Measurements from ENCODE around the gene RCCD1. TPM values are rescaled to one million over a fixed set of nuclear protein-coding genes. Genes with fewer than 3 reads are reported as not detected.

Gene RCCD1
- total RNA-seq, 1 donor from 2014 or later = 11.5 TPM

- Histone ChIP-seq H3K4me3 (ENCODE audit: low read length in 3 of 3) (no peak overlapping the region), H3K4me1 (ENCODE audit: control insufficient read depth in 3 of 3, insufficient read depth in 3 of 3, low read length in 3 of 3) (peaks cover 21 to 37% (median 24%) of the 10 kb centered on the region in 3 donors), H3K36me3 (ENCODE audit: control insufficient read depth in 3 of 3, insufficient read depth in 3 of 3, low read length in 3 of 3) (peaks cover 42 to 48% (median 46%) of the 10 kb centered on the region in 3 donors), H3K9ac (ENCODE audit: low read depth in 1 of 3, low read length in 3 of 3) (no peak overlapping the region), H3K9me3 (ENCODE audit: control insufficient read depth in 3 of 3, low read length in 3 of 3) (no peaks in the 10 kb centered on the region), H3K27me3 (ENCODE audit: control insufficient read depth in 3 of 3, insufficient read depth in 3 of 3, low read length in 3 of 3) (no peaks in the 10 kb centered on the region), H3K27ac (ENCODE audit: low read depth, low read length) (no peak overlapping the region)
Observed at GRCh38 chr15:90952901-90953677, 1.6 kb upstream of the RCCD1 start.

- H3K4me1 ChIP-seq (ENCODE audit: control insufficient read depth in 3 of 3, insufficient read depth in 3 of 3, low read length in 3 of 3) = peaks cover 23 to 40% (median 27%) of the 10 kb centered on the region in 3 donors
- peak overlapping the region; percentile 93 for H3K27ac ChIP-seq (ENCODE audit: low read depth, low read length)
- no peaks in the 10 kb centered on the region for H3K9me3 ChIP-seq (ENCODE audit: control insufficient read depth in 3 of 3, low read length in 3 of 3)
- peak overlapping the region in 2 of 3 donors; percentile 94 to 95 for H3K9ac ChIP-seq (ENCODE audit: low read depth in 1 of 3, low read length in 3 of 3)
- H3K27me3 ChIP-seq (ENCODE audit: control insufficient read depth in 3 of 3, insufficient read depth in 3 of 3, low read length in 3 of 3) = no peaks in the 10 kb centered on the region
- peaks cover 36 to 43% (median 40%) of the 10 kb centered on the region in 3 donors for H3K36me3 ChIP-seq (ENCODE audit: control insufficient read depth in 3 of 3, insufficient read depth in 3 of 3, low read length in 3 of 3)
- peak overlapping the region; percentile 78 to 95 (median 92) for H3K4me3 ChIP-seq (ENCODE audit: low read length in 3 of 3)
Observed at GRCh38 chr15:90953947-90954711, 555 bp upstream of the RCCD1 start.

GRCh38 chr15:90955624-90956273 lies 1.1 kb downstream of the RCCD1 start:
- Histone ChIP-seq H3K9me3 (ENCODE audit: control insufficient read depth in 3 of 3, low read length in 3 of 3) (no peaks in the 10 kb centered on the region), H3K36me3 (ENCODE audit: control insufficient read depth in 3 of 3, insufficient read depth in 3 of 3, low read length in 3 of 3) (peaks cover 22 to 34% (median 32%) of the 10 kb centered on the region in 3 donors), H3K9ac (ENCODE audit: low read depth in 1 of 3, low read length in 3 of 3) (peak overlapping the region in 2 of 3 donors; percentile 88 to 95), H3K4me3 (ENCODE audit: low read length in 3 of 3) (peak overlapping the region in 1 of 3 donors; percentile 95), H3K27ac (ENCODE audit: low read depth, low read length) (no peak overlapping the region), H3K4me1 (ENCODE audit: control insufficient read depth in 3 of 3, insufficient read depth in 3 of 3, low read length in 3 of 3) (peaks cover 39 to 56% (median 43%) of the 10 kb centered on the region in 3 donors), H3K27me3 (ENCODE audit: control insufficient read depth in 3 of 3, insufficient read depth in 3 of 3, low read length in 3 of 3) (no peaks in the 10 kb centered on the region)

- peaks cover 24 to 34% (median 28%) of the 10 kb centered on the region in 3 donors for H3K36me3 ChIP-seq (ENCODE audit: control insufficient read depth in 3 of 3, insufficient read depth in 3 of 3, low read length in 3 of 3)
- H3K9me3 ChIP-seq (ENCODE audit: control insufficient read depth in 3 of 3, low read length in 3 of 3) = no peaks in the 10 kb centered on the region
- H3K27me3 ChIP-seq (ENCODE audit: control insufficient read depth in 3 of 3, insufficient read depth in 3 of 3, low read length in 3 of 3) = no peaks in the 10 kb centered on the region
- H3K9ac ChIP-seq (ENCODE audit: low read depth in 1 of 3, low read length in 3 of 3) = peak overlapping the region; percentile 77 to 88 (median 79)
- peak overlapping the region; percentile 40 for H3K27ac ChIP-seq (ENCODE audit: low read depth, low read length)
- peak overlapping the region; percentile 63 to 80 (median 79) for H3K4me3 ChIP-seq (ENCODE audit: low read length in 3 of 3)
- peaks cover 43 to 61% (median 48%) of the 10 kb centered on the region in 3 donors for H3K4me1 ChIP-seq (ENCODE audit: control insufficient read depth in 3 of 3, insufficient read depth in 3 of 3, low read length in 3 of 3)
Observed at GRCh38 chr15:90956274-90957030, 1.8 kb downstream of the RCCD1 start.

GRCh38 chr15:90957031-90957790 lies 2.5 kb downstream of the RCCD1 start:
- peak overlapping the region; percentile 77 to 88 (median 79) for H3K9ac ChIP-seq (ENCODE audit: low read depth in 1 of 3, low read length in 3 of 3)
- no peaks in the 10 kb centered on the region for H3K9me3 ChIP-seq (ENCODE audit: control insufficient read depth in 3 of 3, low read length in 3 of 3)
- H3K27ac ChIP-seq (ENCODE audit: low read depth, low read length) = peak overlapping the region; percentile 40
- peaks cover 43 to 61% (median 48%) of the 10 kb centered on the region in 3 donors for H3K4me1 ChIP-seq (ENCODE audit: control insufficient read depth in 3 of 3, insufficient read depth in 3 of 3, low read length in 3 of 3)
- peaks cover 27 to 36% (median 29%) of the 10 kb centered on the region in 3 donors for H3K36me3 ChIP-seq (ENCODE audit: control insufficient read depth in 3 of 3, insufficient read depth in 3 of 3, low read length in 3 of 3)
- no peaks in the 10 kb centered on the region for H3K27me3 ChIP-seq (ENCODE audit: control insufficient read depth in 3 of 3, insufficient read depth in 3 of 3, low read length in 3 of 3)
- peak overlapping the region; percentile 67 to 80 (median 79) for H3K4me3 ChIP-seq (ENCODE audit: low read length in 3 of 3)

GRCh38 chr15:90957791-90958190 lies 3.1 kb downstream of the RCCD1 start:
- H3K4me3 ChIP-seq (ENCODE audit: low read length in 3 of 3) = peak overlapping the region; percentile 67 to 80 (median 79)
- H3K27ac ChIP-seq (ENCODE audit: low read depth, low read length) = no peak overlapping the region
- H3K9me3 ChIP-seq (ENCODE audit: control insufficient read depth in 3 of 3, low read length in 3 of 3) = no peaks in the 10 kb centered on the region
- peaks cover 26 to 35% (median 31%) of the 10 kb centered on the region in 3 donors for H3K36me3 ChIP-seq (ENCODE audit: control insufficient read depth in 3 of 3, insufficient read depth in 3 of 3, low read length in 3 of 3)
- no peaks in the 10 kb centered on the region for H3K27me3 ChIP-seq (ENCODE audit: control insufficient read depth in 3 of 3, insufficient read depth in 3 of 3, low read length in 3 of 3)
- peak overlapping the region; percentile 30 to 88 (median 77) for H3K9ac ChIP-seq (ENCODE audit: low read depth in 1 of 3, low read length in 3 of 3)
- peaks cover 43 to 61% (median 48%) of the 10 kb centered on the region in 3 donors for H3K4me1 ChIP-seq (ENCODE audit: control insufficient read depth in 3 of 3, insufficient read depth in 3 of 3, low read length in 3 of 3)

- no peaks in the 10 kb centered on the region for H3K9me3 ChIP-seq (ENCODE audit: control insufficient read depth in 3 of 3, low read length in 3 of 3)
- peak overlapping the region; percentile 64 for H3K27ac ChIP-seq (ENCODE audit: low read depth, low read length)
- no peaks in the 10 kb centered on the region for H3K27me3 ChIP-seq (ENCODE audit: control insufficient read depth in 3 of 3, insufficient read depth in 3 of 3, low read length in 3 of 3)
- H3K9ac ChIP-seq (ENCODE audit: low read depth in 1 of 3, low read length in 3 of 3) = peak overlapping the region in 2 of 3 donors; percentile 40 to 72
- no peak overlapping the region for H3K4me3 ChIP-seq (ENCODE audit: low read length in 3 of 3)
- H3K36me3 ChIP-seq (ENCODE audit: control insufficient read depth in 3 of 3, insufficient read depth in 3 of 3, low read length in 3 of 3) = peaks cover 16 to 32% (median 30%) of the 10 kb centered on the region in 3 donors
- H3K4me1 ChIP-seq (ENCODE audit: control insufficient read depth in 3 of 3, insufficient read depth in 3 of 3, low read length in 3 of 3) = peaks cover 43 to 61% (median 48%) of the 10 kb centered on the region in 3 donors
Observed at GRCh38 chr15:90959028-90959595, 4.4 kb downstream of the RCCD1 start.

- peak overlapping the region in 2 of 3 donors; percentile 29 to 35 for H3K4me3 ChIP-seq (ENCODE audit: low read length in 3 of 3)
- H3K9ac ChIP-seq (ENCODE audit: low read depth in 1 of 3, low read length in 3 of 3) = peak overlapping the region in 2 of 3 donors; percentile 40 to 72
- no peaks in the 10 kb centered on the region for H3K27me3 ChIP-seq (ENCODE audit: control insufficient read depth in 3 of 3, insufficient read depth in 3 of 3, low read length in 3 of 3)
- H3K27ac ChIP-seq (ENCODE audit: low read depth, low read length) = peak overlapping the region; percentile 64
- H3K9me3 ChIP-seq (ENCODE audit: control insufficient read depth in 3 of 3, low read length in 3 of 3) = no peaks in the 10 kb centered on the region
- H3K4me1 ChIP-seq (ENCODE audit: control insufficient read depth in 3 of 3, insufficient read depth in 3 of 3, low read length in 3 of 3) = peaks cover 43 to 55% (median 45%) of the 10 kb centered on the region in 3 donors
- peaks cover 16 to 33% (median 30%) of the 10 kb centered on the region in 3 donors for H3K36me3 ChIP-seq (ENCODE audit: control insufficient read depth in 3 of 3, insufficient read depth in 3 of 3, low read length in 3 of 3)
Observed at GRCh38 chr15:90959894-90960293, 5.2 kb downstream of the RCCD1 start.
